ENCODE data around the gene TSEN34.
A peak's percentile ranks its signal among the peaks of the same experiment; 100 is the strongest.

The TSEN34 gene

GRCh38 chr19:54188215-54188871 is 2.8 kb upstream of the TSEN34 start:
- Mint-ChIP-seq H3K4me1 (peaks cover 24% of the 10 kb centered on the region), H3K27ac (peak overlapping the region; percentile 82 to 93 (median 87)), H3K27me3 (ENCODE audit: low read depth) (peaks cover 3% of the 10 kb centered on the region), H3K36me3 (ENCODE audit: low read depth) (peaks cover 31% of the 10 kb centered on the region), H3K9me3 (no peaks in the 10 kb centered on the region), H3K4me3 (peak overlapping the region; percentile 91 to 95 (median 93))
- no peak for TF ChIP-seq CTCF (IDR thresholded peaks at IDR 0.05; ENCODE audit: unreplicated experiment in 3 of 3)

GRCh38 chr19:54189145-54189734 is 1.9 kb upstream of the TSEN34 start, which contains the start of gene MBOAT7:
Gene MBOAT7, minus strand, starts transcription at chr19:54189580. Its CDS starts 1,072 bp downstream, at chr19:54188508.
- Mint-ChIP-seq H3K27me3 (ENCODE audit: low read depth) (peaks cover 3% of the 10 kb centered on the region), H3K27ac (peak within 1 kb of the TSS; percentile 96 to 99 (median 99)), H3K9me3 (no peaks in the 10 kb centered on the region), H3K4me1 (peaks cover 26% of the 10 kb centered on the region), H3K4me3 (peak within 1 kb of the TSS; percentile 91 to 97 (median 95)), H3K36me3 (ENCODE audit: low read depth) (peaks cover 33% of the 10 kb centered on the region)
- TF ChIP-seq CTCF (IDR thresholded peaks at IDR 0.05; ENCODE audit: unreplicated experiment in 3 of 3), result peak; percentile 21 to 29 (median 28)

GRCh38 chr19:54189735-54190502 is 1.2 kb upstream of the TSEN34 start:
- Mint-ChIP-seq H3K9me3 (no peaks in the 10 kb centered on the region), H3K4me1 (peaks cover 26% of the 10 kb centered on the region), H3K27ac (peak overlapping the region; percentile 96 to 99 (median 99)), H3K4me3 (peak overlapping the region; percentile 91 to 97 (median 92)), H3K27me3 (ENCODE audit: low read depth) (peaks cover 3% of the 10 kb centered on the region), H3K36me3 (ENCODE audit: low read depth) (peaks cover 36% of the 10 kb centered on the region)
- TF ChIP-seq CTCF (IDR thresholded peaks at IDR 0.05; ENCODE audit: unreplicated experiment in 3 of 3), result no peak

DNA sequence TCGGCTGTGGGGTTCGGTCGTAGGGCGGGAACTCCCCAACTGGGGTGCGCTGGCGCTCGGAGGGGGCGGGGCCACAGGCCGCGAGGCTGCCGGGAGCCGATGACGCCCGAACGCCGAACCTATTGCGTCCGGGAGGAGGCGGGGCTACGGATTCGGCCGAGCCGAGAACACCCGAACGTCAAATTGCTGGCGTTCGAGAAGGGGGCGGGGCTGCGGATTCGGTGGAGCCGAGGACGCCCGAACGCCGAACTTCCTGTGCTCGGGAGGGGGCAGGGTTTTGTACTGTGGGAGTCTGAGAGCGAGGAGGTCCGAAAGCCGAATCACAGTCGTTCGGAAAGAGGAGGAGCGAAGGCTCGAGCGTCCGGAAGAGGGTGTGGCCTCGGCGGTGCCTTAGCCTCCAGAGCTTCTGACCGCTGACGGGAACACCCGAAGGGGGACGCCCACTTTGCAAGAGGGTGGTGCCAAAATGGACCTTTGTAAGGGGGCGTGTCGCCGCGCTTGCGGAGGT is 551 bp upstream of the TSEN34 start:
- TF ChIP-seq CTCF (IDR thresholded peaks at IDR 0.05; ENCODE audit: unreplicated experiment in 3 of 3), result no peak
- Mint-ChIP-seq H3K36me3 (ENCODE audit: low read depth) (peaks cover 39% of the 10 kb centered on the region), H3K4me1 (peaks cover 26% of the 10 kb centered on the region), H3K4me3 (peak overlapping the region; percentile 91 to 97 (median 92)), H3K27me3 (ENCODE audit: low read depth) (peaks cover 3% of the 10 kb centered on the region), H3K9me3 (no peaks in the 10 kb centered on the region), H3K27ac (peak overlapping the region; percentile 96 to 99 (median 99))

DNA sequence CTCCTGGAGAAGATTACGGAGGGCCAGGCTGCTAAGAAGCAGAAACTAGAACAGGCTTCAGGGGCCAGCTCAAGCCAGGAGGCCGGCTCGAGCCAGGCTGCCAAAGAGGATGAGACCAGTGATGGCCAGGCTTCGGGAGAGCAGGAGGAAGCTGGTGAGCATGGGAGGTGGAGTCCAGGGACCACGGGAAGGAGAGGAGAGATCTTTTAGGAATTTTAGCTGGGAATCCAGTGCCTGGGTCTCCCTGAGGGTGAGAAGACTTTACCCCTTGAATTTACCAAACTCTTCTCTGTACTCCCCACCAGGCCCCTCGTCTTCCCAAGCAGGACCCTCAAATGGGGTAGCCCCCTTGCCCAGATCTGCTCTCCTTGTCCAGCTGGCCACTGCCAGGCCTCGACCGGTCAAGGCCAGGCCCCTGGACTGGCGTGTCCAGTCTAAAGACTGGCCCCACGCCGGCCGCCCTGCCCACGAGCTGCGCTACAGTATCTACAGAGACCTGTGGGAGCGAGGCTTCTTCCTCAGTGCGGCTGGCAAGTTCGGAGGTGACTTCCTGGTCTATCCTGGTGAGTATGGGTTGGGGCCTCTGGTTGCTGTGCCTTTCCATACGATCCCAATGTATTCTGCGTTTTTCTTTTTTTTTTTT is 824 bp downstream of the TSEN34 start:
- H3K36me3 Mint-ChIP-seq (ENCODE audit: low read depth), result peaks cover 35% of the 10 kb centered on the region
- no peak for TF ChIP-seq CTCF (IDR thresholded peaks at IDR 0.05; ENCODE audit: unreplicated experiment in 3 of 3)
- H3K9me3 Mint-ChIP-seq, result no peaks in the 10 kb centered on the region
- peaks cover 26% of the 10 kb centered on the region for H3K4me1 Mint-ChIP-seq
- H3K27ac Mint-ChIP-seq, result peak overlapping the region; percentile 96 to 99 (median 98)
- no peaks in the 10 kb centered on the region for H3K27me3 Mint-ChIP-seq (ENCODE audit: low read depth)
- H3K4me3 Mint-ChIP-seq, result peak overlapping the region; percentile 91 to 92 (median 92)

Measured in nephron (organoid).